ENCODE measurements around the gene BIN2. TPM values are rescaled to one million over a fixed set of nuclear protein-coding genes. Genes with fewer than 3 reads are reported as not detected.
A peak's percentile ranks its signal among the peaks of the same experiment; 100 is the strongest.
"Not testable (repeated sequence)": the region's sequence is repeated elsewhere in the genome, so short reads cannot be mapped to it uniquely, and the experiment has no call there.

BIN2 gene
- total RNA-seq, 1 donor from 2014 or later: 1.6 TPM

- Histone ChIP-seq H3K27ac (replicated peaks) (no peak overlapping the region), H3K27me3 (ENCODE audit: low read depth) (peaks cover 5% of the 10 kb centered on the region), H3K4me3 (no peak overlapping the region), H3K4me1 (peaks cover 5% of the 10 kb centered on the region), H3K9me3 (replicated peaks) (no peaks in the 10 kb centered on the region), H3K36me3 (no peaks in the 10 kb centered on the region)
- DNase-seq: no peak
- intact Hi-C loops (cut with micrococcal nuclease): no loop called here
- TF ChIP-seq, protein P1, sequence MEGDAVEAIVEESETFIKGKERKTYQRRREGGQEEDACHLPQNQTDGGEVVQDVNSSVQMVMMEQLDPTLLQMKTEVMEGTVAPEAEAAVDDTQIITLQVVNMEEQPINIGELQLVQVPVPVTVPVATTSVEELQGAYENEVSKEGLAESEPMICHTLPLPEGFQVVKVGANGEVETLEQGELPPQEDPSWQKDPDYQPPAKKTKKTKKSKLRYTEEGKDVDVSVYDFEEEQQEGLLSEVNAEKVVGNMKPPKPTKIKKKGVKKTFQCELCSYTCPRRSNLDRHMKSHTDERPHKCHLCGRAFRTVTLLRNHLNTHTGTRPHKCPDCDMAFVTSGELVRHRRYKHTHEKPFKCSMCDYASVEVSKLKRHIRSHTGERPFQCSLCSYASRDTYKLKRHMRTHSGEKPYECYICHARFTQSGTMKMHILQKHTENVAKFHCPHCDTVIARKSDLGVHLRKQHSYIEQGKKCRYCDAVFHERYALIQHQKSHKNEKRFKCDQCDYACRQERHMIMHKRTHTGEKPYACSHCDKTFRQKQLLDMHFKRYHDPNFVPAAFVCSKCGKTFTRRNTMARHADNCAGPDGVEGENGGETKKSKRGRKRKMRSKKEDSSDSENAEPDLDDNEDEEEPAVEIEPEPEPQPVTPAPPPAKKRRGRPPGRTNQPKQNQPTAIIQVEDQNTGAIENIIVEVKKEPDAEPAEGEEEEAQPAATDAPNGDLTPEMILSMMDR (IDR thresholded peaks at IDR 0.05; ENCODE audit: borderline replicate concordance): no peak
These were observed 21.7 kb upstream of the BIN2 start for GRCh38 chr12:51345681-51346080.

DNA sequence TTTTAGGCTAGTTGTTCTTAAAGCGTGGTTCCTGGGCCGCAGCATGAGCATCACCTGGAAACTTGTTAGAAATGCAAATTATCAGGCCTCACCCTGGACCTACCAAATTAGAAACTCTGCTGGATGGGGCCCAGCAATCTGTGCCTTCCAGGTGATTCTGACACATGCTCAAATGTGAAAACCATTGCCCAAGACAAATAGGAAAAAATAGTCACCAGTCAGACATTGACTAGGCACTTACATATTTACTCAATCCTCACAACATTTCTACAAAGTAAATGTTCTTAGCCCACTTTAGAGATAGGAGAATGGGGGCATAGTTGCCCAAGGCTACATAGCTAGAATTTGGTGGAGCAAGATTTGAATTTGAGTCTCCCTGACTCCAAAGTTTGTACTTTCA lies 19.2 kb upstream of the BIN2 start:
- intact Hi-C loops (cut with micrococcal nuclease): no loop called here
- H3K9me3 ChIP-seq (replicated peaks): no peaks in the 10 kb centered on the region
- H3K4me3 ChIP-seq: no peak overlapping the region
- H3K27ac ChIP-seq (replicated peaks): no peak overlapping the region
- peaks cover 5% of the 10 kb centered on the region for H3K4me1 ChIP-seq
- TF ChIP-seq, protein P1 (IDR thresholded peaks at IDR 0.05; ENCODE audit: borderline replicate concordance): no peak
- peaks cover 3% of the 10 kb centered on the region for H3K27me3 ChIP-seq (ENCODE audit: low read depth)
- no peaks in the 10 kb centered on the region for H3K36me3 ChIP-seq
- no peak for DNase-seq

DNA sequence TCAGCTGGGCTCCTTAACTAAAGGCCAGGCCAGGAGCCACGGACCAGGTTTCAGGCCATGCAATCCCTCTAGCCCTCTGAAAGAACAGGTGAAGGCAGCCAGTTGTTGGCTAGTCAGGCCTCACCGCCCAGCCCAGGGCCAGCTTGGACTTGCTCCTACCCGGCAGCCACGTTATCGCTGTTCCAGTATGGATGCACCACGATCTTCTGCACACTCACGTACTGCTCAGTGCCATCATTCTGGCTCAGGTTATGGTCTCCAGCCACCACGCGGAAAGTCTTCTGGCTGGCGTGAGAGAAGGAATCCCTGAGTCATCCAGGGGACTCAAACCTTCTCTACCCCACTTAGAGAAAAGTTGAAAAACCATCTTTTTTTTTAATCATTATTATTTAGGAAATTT lies 18.4 kb upstream of the BIN2 start:
- peaks cover 5% of the 10 kb centered on the region for H3K4me1 ChIP-seq
- TF ChIP-seq, protein P1 (IDR thresholded peaks at IDR 0.05; ENCODE audit: borderline replicate concordance): no peak
- no peaks in the 10 kb centered on the region for H3K27me3 ChIP-seq (ENCODE audit: low read depth)
- H3K9me3 ChIP-seq (replicated peaks): no peaks in the 10 kb centered on the region
- no peak for DNase-seq
- no peak overlapping the region for H3K4me3 ChIP-seq
- no peaks in the 10 kb centered on the region for H3K36me3 ChIP-seq
- intact Hi-C loops (cut with micrococcal nuclease): no loop called here
- H3K27ac ChIP-seq (replicated peaks): no peak overlapping the region

DNA sequence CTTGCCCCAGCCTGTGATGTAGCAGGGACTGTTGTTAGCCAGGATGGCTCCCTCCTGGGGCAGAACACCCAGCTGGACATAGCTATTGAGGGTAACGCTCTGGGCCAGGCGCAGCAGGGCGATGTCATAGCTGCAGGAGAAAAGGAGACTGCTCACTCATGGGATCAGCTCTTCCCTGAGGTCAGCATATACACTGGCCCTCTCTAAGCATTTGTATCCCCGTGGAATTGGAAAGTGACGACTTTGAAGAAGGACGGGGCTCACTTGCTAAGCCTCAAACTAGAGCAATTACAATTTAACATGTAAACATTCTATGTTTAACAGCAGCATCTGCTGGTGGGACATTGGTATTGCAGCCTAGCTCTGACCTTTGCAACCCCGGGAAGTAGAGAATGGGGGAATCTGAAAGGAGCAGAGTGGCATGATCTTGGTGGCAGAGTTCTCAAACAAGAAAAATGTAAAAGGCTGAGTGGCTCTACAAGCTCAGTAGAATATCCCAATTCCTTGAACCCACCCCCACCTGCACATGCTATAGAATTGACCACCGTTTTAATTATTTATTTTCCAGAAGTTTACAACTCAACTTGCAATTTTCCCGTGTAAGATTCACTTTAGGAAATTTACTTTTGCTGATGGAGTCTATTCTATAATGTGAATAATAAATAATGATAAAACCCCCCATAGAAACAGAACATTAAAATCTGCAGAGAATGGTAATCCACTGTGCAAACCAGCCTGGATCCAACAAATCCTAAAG lies 17.5 kb upstream of the BIN2 start:
- Histone ChIP-seq H3K4me3 (peak overlapping the region; percentile 48), H3K4me1 (peaks cover 5% of the 10 kb centered on the region), H3K36me3 (no peaks in the 10 kb centered on the region), H3K9me3 (replicated peaks) (no peaks in the 10 kb centered on the region), H3K27ac (replicated peaks) (no peak overlapping the region), H3K27me3 (ENCODE audit: low read depth) (peaks cover 10% of the 10 kb centered on the region)
- intact Hi-C loops (cut with micrococcal nuclease): no loop called here
- TF ChIP-seq, protein P1 (IDR thresholded peaks at IDR 0.05; ENCODE audit: borderline replicate concordance): peak; percentile 96
- peak; percentile 30 for DNase-seq

DNA sequence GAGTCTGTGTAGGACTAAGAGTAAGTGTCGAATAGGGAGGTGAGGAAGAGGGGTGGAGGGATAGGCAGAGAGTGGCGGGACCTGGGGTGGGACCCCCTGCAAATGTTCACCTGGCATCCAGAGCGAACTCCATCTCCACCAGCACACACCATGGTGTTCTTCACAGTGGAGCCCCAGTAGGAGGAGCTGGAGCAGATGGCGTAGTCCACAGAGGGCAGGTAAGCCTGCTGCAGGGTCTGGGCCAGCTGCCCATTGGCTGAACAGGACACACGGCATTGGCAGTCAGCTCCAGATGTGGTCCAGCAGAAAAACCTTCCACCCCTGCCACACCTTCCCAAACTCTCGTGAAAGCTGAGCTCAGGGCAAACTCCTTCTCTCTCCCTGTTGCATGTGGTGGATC lies 15.8 kb upstream of the BIN2 start:
- Histone ChIP-seq H3K4me1 (peaks cover 5% of the 10 kb centered on the region), H3K27ac (replicated peaks) (no peak overlapping the region), H3K36me3 (no peaks in the 10 kb centered on the region), H3K27me3 (ENCODE audit: low read depth) (peaks cover 10% of the 10 kb centered on the region), H3K4me3 (no peak overlapping the region), H3K9me3 (replicated peaks) (no peaks in the 10 kb centered on the region)
- TF ChIP-seq, protein P1 (IDR thresholded peaks at IDR 0.05; ENCODE audit: borderline replicate concordance): no peak
- intact Hi-C loops (cut with micrococcal nuclease): loop anchor here (2.0 kb wide), 1 partner anchor 71 kb away; no protein-coding TSS in a partner anchor
- no peak for DNase-seq

DNA sequence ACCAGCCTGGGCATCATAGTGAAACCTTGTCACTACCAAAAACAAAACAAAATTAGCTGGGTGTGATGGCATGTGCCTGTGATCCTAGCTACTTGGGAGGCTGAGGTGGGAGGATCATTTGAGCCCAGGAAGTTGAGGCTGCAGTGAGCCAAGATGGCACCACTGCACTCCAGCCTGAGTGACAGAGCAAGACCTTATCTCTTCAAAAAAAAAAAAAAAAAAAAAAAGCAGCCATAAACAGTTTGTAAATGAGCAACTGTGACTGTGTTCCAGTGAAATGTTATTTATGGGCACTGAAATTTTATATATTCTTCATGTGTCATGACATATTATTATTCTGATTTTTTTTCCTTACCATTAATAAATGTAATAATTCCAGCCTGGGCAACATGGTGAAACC lies 13.4 kb upstream of the BIN2 start:
- H3K27ac ChIP-seq (replicated peaks); H3K4me1 ChIP-seq; H3K27me3 ChIP-seq (ENCODE audit: low read depth); H3K4me3 ChIP-seq; intact Hi-C loops (cut with micrococcal nuclease); H3K9me3 ChIP-seq (replicated peaks); H3K36me3 ChIP-seq; DNase-seq: not testable (repeated sequence)

Data from left ventricle myocardium inferior (tissue), 1 donor.